KMS-11 (cell line): ENCODE measurements around the gene RBMX.

Source experiments
- H2AFZ ChIP-seq: fragments of 200-600 bp; sonication (generic); 2 replicates; pipeline ENCODE4 v1.6.1; 2016; ENCODE audit warnings: antibody characterized with exemption, mixed run types, low read depth
- H3K27ac ChIP-seq: fragments of 200-600 bp; sonication (generic); 2 replicates; pipeline ENCODE4 v1.6.1; 2016; ENCODE audit warnings: mild to moderate bottlenecking, mixed run types
- H3K27me3 ChIP-seq: fragments of 200-600 bp; sonication (generic); 2 replicates; pipeline ENCODE4 v1.6.1; 2017; ENCODE audit warnings: mild to moderate bottlenecking, low read depth, mixed run types, moderate library complexity; ENCODE audit not compliant: insufficient read depth
- H3K36me3 ChIP-seq: fragments of 200-600 bp; sonication (generic); 2 replicates; pipeline ENCODE4 v1.6.1; 2017; ENCODE audit warnings: mild to moderate bottlenecking, mixed run types; ENCODE audit not compliant: insufficient read depth
- H3K4me1 ChIP-seq: fragments of 200-600 bp; sonication (generic); 2 replicates; pipeline ENCODE4 v1.6.1; 2016; ENCODE audit warnings: mild to moderate bottlenecking, low read depth, mixed run types; ENCODE audit not compliant: poor library complexity, severe bottlenecking
- H3K4me2 ChIP-seq: fragments of 200-600 bp; sonication (generic); 2 replicates; pipeline ENCODE4 v1.7.0; 2016; ENCODE audit warnings: mild to moderate bottlenecking, mixed run types
- H3K4me3 ChIP-seq: fragments of 200-600 bp; sonication (generic); IDR thresholded peaks from 2 replicates; pipeline ENCODE4 v1.6.1; 2017; ENCODE audit warnings: low read depth, low read length, mixed read lengths; ENCODE audit not compliant: insufficient read depth
- H3K79me2 ChIP-seq: fragments of 200-600 bp; sonication (generic); 2 replicates; pipeline ENCODE4 v1.6.1; 2016; ENCODE audit warnings: low read depth, mixed run types; ENCODE audit not compliant: insufficient read depth
- H3K9ac ChIP-seq: fragments of 200-600 bp; sonication (generic); 2 replicates; pipeline ENCODE4 v1.6.1; 2016; ENCODE audit warnings: mild to moderate bottlenecking, mixed run types
- H4K20me1 ChIP-seq: fragments of 200-600 bp; sonication (generic); 2 replicates; pipeline ENCODE4 v1.6.1; 2016; ENCODE audit warnings: mild to moderate bottlenecking, mixed run types; ENCODE audit not compliant: insufficient read depth
- TF ChIP-seq, protein P1 (sequence below): fragments of 200-600 bp; sonication (generic); conservative IDR thresholded peaks from 2 replicates; pipeline ENCODE4 v1.6.1; 2017; ENCODE audit warnings: low read depth, mild to moderate bottlenecking, antibody characterized with exemption, low read length, moderate library complexity, mixed read lengths

The RBMX gene

DNA sequence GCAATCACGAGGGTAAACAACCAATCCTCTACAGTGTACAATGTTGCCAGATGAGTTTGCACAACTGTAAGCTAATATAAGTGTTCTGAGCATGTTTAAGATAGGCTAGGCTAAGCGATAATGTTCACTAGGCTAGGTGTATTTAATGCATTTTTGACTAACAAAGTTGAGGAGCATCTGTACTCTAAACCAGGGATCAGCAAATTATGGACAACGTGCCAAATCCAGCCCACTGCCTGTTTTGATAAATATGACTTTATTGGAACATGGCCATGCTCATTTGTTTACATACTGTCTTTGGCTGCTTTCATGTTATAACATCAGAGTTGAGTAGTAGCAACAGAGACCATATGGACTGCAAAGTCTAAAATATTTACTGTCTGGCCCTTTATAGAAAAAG lies 53.5 kb downstream of the RBMX start:
- H3K27me3 ChIP-seq, result no peaks in the 10 kb centered on the region
- no peak overlapping the region for H3K27ac ChIP-seq
- no peak overlapping the region for H3K4me3 ChIP-seq

DNA sequence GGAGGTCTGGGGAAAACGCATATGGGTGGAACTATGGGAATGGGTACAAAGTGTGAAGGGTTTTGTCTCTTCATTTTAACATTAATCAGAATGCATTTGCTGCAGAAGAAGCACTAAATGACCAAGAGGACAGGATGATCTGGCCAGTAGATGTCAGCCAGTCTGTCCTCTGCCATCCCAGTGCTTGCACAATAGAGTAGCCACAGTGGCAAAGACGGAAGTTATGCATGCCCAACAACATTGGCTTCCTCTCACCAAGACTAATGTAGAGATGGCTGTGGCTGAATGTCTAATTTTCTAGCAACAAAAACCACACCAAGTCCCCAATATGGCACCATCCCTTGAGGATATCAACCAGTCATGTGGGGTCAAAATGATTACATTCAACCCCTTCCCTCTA lies 54.8 kb downstream of the RBMX start:
- no peaks in the 10 kb centered on the region for H4K20me1 ChIP-seq
- no peak overlapping the region for H3K4me3 ChIP-seq
- H3K79me2 ChIP-seq, result no peaks in the 10 kb centered on the region
- no peak overlapping the region for H3K27ac ChIP-seq
- H3K36me3 ChIP-seq, result no peaks in the 10 kb centered on the region
- no peak overlapping the region for H3K9ac ChIP-seq
- H3K4me1 ChIP-seq, result no peaks in the 10 kb centered on the region
- no peak overlapping the region for H3K4me2 ChIP-seq
- TF ChIP-seq, protein P1, sequence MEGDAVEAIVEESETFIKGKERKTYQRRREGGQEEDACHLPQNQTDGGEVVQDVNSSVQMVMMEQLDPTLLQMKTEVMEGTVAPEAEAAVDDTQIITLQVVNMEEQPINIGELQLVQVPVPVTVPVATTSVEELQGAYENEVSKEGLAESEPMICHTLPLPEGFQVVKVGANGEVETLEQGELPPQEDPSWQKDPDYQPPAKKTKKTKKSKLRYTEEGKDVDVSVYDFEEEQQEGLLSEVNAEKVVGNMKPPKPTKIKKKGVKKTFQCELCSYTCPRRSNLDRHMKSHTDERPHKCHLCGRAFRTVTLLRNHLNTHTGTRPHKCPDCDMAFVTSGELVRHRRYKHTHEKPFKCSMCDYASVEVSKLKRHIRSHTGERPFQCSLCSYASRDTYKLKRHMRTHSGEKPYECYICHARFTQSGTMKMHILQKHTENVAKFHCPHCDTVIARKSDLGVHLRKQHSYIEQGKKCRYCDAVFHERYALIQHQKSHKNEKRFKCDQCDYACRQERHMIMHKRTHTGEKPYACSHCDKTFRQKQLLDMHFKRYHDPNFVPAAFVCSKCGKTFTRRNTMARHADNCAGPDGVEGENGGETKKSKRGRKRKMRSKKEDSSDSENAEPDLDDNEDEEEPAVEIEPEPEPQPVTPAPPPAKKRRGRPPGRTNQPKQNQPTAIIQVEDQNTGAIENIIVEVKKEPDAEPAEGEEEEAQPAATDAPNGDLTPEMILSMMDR, result no peak
- H2AFZ ChIP-seq, result no peak overlapping the region
- no peaks in the 10 kb centered on the region for H3K27me3 ChIP-seq

More for the DNA sequence above, 53.5 kb downstream of the RBMX start:
- Histone ChIP-seq H3K9ac (no peak overlapping the region), H3K4me1 (no peaks in the 10 kb centered on the region), H3K79me2 (no peaks in the 10 kb centered on the region), H3K4me2 (no peak overlapping the region), H3K36me3 (no peaks in the 10 kb centered on the region), H4K20me1 (no peaks in the 10 kb centered on the region), H2AFZ (no peak overlapping the region)
- TF ChIP-seq, protein P1, result no peak
